GM18499 (cell line): Measurements from ENCODE around the gene GOLGA6L7.
"Not testable (repeated sequence)": the region's sequence is repeated elsewhere in the genome, so short reads cannot be mapped to it uniquely, and the experiment has no call there.

Experiments used
- ATAC-seq: cut with Tn5 transposase; IDR thresholded peaks from one replicate; pipeline ENCODE4 v1.9.1; 2021; ENCODE audit warnings: moderate number of reproducible peaks; ENCODE audit not compliant: insufficient read depth, unreplicated experiment

The GOLGA6L7 gene

DNA sequence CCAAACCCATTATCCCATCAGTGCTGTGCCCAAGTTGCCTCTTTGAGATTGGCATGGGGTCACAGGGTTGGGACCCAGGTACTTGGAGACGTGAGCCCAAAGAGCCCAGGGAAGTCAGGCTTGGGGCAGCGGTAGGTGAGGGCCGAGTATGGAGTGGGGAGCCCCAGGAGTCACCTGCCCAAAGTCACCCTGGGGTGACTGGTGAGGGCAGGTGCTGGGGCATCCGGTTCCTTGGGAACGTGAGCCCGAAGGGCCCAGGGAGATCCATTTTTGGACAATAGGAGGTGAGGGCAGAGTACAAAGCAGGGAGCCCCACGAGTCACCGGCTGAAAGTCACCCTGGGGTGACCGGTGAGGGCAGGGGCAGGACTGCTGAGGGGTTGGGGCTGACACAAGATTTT, 485 bp downstream of the GOLGA6L7 start:
- ATAC-seq: not testable (repeated sequence)

DNA sequence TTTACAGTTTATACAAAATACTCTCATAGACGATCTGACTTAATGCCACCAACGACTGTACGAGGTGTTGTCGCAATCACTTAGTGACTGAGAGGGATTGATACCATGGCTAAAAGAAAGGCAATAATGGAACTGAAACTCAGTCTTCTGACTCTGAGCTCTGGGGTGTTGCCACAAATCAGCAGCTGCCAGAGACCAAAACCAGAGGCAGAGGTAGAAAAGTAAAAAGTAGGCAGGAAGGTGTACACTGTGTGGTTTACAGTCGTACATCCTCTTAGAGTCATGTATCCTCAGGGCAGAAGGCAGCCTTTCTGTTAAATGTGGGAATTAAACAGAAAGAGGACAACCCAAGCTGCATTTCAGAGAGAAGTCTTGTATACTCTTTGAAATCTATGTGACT, 1.2 kb downstream of the GOLGA6L7 start:
- peak; percentile 99 for ATAC-seq

GRCh38 chr15:28844147-28844546, 4.3 kb downstream of the GOLGA6L7 start:
- ATAC-seq: not testable (repeated sequence)

GRCh38 chr15:28843520-28843919, 4.9 kb downstream of the GOLGA6L7 start:
- ATAC-seq: not testable (repeated sequence)

GRCh38 chr15:28842210-28842609, 6.2 kb downstream of the GOLGA6L7 start:
- ATAC-seq: not testable (repeated sequence)

DNA sequence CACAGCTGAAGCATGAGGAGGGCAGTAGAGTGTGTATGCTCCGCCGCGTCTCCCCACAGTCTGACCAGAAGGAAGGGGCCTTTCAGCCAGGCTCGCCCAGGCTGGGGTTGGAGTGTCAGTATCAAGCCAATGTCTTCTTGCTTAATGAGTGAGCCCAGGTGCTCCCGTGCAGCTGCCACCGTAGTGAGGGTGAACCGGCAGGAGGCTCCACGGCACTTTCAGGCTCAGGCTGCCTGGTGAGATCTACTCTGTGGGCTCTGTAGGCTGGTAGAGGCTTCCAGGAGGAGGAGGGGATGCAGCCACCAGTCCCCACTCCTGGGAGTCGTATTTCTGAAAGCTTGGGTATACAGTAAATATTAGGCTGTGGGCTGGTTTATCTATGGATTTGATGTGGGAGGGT, 8.2 kb downstream of the GOLGA6L7 start:
- ATAC-seq: not testable (repeated sequence)

DNA sequence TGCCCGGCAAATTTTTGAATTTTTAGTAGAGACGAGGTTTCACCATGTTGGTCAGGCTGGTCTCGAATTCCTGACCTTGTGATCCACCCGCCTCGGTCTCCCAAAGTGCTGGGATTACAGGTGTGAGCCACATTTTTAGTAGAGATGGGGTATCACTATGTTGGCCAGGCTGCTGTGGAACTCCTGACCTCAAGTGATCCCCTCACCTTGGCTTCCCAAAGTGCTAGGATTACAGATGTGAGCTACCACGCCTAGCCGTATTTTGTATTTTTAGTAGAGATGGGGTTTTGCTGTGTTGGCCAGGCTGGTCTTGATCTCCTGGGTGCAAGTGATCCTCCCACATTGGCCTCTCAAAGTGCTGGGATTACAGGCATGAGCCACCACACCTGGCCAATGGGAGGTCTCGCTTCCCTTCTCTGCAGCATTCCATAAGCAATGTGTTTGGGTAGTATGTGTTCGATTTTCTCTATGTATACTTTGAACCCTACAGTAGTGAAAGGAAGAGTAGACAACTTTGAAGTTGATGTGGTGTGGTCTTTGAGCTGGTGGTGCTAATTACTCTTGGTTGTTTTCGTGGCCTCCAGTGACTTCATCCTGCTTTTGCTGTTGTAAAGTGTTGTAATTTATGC, 13.4 kb downstream of the GOLGA6L7 start:
- ATAC-seq: not testable (repeated sequence)

DNA sequence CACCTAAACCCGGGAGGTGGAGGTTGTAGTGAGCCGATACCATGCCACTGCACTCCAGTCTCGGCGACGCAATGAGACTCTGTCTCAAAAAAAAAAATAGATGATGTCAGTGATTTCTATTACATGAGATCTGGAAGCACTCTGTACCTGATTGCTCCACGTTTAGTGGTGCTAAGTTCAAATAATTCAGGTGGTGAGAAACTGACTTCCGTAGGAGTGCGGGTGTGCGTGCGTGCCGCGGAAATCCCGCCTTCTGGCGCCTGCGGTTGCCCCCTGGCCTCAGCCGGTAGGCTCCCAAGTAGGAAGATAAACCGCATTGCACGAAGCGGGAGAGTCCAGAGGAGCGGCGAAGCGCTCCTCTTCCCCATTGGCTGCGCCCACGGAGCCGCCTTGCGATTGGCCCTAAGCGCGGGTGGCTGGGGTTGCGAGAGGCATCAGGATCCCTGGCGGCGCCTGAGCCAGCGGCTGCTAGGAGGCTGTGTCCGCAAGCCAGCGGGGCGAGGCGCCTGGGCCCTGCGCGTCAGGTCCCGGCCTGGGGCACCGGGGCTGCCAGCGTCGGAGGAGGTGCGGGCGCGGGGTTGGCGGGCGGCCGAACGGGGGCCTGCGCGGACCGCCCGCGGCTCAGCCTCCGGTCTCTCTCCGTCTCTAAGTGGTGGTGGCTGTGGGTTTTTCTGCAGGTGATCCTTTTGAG, 16.4 kb downstream of the GOLGA6L7 start:
- ATAC-seq: not testable (repeated sequence)

DNA sequence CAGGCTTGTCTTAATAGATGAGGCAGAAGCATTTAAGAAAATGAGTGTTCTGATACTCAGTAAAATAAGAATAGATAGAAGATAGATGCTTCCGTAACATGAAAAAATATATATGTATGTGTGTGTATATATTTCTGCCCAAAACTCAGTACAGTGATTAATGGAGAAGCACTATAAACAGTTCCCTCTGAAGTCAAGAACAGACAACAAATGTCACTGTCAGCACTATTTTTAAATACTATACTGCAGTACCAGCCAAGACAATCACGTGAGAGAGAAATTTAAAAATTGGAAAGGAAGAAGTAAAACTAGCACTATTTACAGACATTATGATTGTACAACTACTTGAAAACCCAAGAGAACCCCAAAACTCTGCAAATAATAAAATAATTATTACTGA, 27.0 kb downstream of the GOLGA6L7 start:
- ATAC-seq: not testable (repeated sequence)

DNA sequence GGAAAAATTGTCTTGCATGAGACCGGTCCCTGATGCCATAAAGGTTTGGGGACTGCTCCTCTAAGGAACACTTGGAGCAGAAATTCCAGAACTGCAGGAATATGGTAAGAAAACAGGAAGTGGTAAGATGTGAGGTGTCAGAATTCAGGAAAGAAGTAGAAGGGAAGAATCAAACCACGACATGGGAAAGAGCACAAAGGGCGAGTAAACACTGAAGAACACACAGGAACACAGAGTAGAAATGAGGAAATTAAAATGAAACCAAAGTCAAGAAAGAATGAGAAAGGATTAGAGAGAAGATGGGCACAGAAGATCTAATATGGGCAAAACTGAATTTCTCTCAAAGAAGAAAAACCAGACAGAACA, 28.5 kb downstream of the GOLGA6L7 start:
- ATAC-seq: not testable (repeated sequence)

DNA sequence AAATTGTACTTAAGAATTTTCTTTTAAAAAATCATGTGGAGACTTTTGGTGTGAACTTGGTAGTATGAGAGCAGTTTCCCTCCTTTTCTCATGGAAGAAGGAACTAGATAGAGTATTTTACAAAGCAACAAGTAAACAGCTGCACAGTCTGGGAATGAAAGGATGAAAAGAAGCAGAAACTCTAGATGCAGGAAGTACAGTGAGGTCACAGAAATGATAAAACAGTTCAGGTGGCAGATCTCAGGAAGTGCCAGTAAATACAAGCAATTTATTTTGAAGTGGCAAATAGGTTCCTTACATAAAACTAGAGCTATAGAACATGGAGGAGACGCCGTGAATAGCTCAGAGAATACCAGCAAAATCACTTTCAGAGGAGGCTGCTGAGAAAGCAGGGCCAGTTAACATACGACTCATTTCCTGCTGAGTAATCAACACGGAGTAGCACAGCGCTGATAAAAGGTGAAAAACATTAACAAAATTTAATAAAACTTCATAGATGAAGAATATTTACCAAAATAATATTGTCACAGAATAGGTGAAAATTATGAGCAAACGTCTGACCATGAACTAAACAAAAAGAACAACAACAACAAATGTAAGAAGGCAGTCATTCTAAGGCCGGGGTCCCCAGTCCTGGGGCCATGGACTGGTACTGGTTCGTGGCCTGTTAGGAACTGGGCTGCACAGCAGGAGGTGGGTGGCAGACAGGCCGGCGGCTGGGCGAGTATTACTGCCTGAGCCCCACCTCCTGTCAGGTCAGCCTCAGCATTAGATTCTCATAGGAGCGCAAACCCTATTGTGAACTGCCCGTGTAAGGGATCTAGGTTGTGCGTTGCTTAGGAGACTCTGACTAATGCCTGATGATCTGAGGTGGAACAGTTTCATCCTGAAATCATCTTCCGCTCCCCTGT, 29.2 kb downstream of the GOLGA6L7 start:
- ATAC-seq: not testable (repeated sequence)

GRCh38 chr15:28818168-28818567, 30.3 kb downstream of the GOLGA6L7 start:
- not testable (repeated sequence) for ATAC-seq

- not testable (repeated sequence) for ATAC-seq
These were observed 34.4 kb downstream of the GOLGA6L7 start for GRCh38 chr15:28814059-28814458.

- not testable (repeated sequence) for ATAC-seq
These were observed 35.1 kb downstream of the GOLGA6L7 start for GRCh38 chr15:28813392-28813791.

GRCh38 chr15:28811852-28812550, 36.4 kb downstream of the GOLGA6L7 start:
- not testable (repeated sequence) for ATAC-seq

DNA sequence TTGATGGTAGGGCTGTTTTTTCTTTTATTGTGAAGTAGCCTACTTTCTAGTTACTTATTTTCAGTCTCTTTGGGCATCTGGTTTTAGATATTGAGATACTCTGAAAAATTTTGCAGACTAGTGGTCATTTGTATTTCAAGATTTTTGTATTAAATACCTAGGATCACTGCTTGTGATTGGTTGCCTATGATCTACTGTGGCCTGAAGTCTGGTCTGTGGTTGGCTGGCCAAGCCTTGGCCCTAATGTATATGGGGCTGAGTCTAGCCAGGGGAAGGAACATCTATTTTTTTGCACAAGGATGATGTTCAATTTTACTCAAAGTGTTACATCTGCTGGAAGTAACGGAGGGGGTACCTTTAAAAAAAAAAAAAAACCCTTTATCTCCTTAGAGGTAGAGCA, 38.0 kb downstream of the GOLGA6L7 start:
- ATAC-seq: not testable (repeated sequence)

DNA sequence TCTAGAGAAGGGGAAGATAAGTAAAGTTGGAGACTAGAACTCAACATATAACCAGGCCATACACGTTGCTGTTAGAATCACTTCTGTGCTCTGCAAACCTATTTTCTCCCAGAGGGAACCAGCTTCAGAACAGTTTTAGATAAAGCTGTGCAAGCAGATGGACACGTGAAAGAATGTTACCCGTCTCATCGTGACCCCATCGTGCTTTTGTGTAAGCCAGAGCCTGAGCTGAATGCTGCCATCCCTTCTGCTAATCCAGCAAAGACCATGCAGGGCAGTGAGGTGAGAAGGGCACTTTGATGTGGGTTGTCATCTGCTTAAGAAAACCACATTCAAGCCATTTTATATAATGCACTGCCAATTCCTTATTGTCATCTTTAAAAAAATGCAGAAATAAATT, 40.3 kb downstream of the GOLGA6L7 start:
- not testable (repeated sequence) for ATAC-seq

DNA sequence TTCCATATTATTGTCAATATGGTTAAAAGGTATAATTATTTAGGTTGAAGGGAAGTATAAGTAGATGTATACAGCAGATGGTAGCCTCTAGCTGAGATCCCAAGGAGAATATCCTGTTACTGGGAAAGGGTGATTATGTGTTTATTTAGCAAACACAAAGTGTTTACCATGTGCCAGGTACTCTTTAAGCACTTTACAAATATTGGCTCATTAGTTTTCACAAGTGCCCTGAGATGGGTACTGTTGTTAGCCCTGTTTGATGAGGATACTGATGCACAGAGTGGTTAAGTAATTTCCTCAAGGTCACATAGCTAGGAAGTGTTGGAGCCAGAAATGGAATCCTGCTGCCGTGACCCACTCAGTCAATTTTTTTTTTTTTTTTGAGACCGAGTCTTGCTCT, 48.1 kb downstream of the GOLGA6L7 start:
- not testable (repeated sequence) for ATAC-seq

- not testable (repeated sequence) for ATAC-seq
These were observed 50.2 kb downstream of the GOLGA6L7 start for GRCh38 chr15:28798234-28798633.

DNA sequence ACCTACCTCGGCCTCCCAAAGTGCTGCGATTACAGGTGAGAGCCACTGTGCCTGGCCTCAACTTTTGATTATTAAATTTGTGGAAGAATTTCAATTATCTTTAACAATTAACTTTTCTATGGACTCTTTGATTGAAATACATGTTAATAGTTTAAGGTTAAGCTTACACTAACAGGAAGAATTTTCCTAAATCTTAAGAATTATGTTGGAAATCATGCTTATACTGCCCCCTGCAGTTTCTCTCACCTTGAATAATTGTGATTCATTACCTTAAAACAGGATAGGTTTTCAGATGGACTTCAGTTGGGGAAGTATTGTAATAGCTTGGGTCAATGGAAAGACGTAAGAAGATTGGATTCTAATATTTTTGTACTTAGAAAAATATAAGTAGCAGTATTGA, 54.2 kb downstream of the GOLGA6L7 start:
- not testable (repeated sequence) for ATAC-seq
